HG02981 (cell line): ENCODE results near the gene MSANTD2.

Experiments used
- ATAC-seq: cut with Tn5 transposase; IDR thresholded peaks from one replicate; pipeline ENCODE4 v1.9.1; 2021; ENCODE audit warnings: mild to moderate bottlenecking, moderate library complexity; ENCODE audit not compliant: unreplicated experiment

Gene MSANTD2

DNA sequence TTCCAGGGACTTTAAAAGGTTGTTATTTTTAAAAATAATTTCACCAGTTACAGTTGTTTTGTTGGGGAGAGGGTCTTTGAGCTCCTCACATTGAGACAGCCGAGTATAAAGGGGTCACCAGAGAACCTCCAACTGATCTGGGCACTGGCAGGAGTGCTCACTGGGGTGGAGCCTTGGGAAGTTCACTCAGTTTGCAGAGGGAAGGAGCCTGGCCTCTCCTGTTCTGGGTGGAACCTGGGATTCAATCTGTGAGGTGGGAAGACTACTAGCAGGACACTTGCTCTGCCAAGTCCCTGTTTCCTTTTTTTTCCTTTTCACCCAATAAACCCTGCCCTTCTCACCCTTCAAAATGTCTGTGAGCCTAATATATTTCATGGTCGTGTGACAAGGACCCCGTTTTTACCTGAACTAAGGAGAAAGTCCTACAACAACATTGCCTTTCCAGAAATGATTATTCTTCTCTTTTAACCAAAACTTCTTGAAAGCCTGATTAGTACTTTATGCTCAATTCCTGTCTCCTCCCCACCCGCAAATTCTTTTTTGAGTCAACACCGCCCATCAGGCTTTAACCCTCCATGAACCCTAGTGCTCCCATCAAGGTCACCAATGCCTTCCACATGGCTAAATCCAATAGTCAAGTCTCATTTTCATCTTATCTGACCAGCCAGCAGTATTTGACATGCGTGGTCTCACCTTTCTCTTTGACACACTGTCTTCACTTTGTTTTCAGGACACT, 22.0 kb upstream of the MSANTD2 start:
- ATAC-seq = no peak

DNA sequence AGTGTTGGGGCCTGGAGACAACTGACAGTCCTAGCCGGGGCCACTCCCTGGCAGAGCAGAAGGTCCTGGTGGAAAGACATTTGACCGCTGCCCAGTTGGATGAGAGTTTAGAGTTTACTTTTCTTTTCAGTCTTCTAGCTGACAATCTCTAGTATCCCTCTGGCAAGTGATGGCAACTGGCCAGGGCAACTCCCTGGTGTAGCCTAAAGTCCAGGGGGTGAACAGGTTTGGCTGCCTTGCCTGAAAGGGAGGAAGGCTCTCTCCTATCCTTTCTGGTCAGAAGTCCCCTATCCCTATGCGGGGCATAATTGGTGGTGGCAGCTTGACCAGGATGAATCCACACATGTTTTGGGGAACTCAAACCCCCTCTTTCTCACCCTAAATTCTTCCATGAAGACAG, 16.8 kb upstream of the MSANTD2 start:
- no peak for ATAC-seq

DNA sequence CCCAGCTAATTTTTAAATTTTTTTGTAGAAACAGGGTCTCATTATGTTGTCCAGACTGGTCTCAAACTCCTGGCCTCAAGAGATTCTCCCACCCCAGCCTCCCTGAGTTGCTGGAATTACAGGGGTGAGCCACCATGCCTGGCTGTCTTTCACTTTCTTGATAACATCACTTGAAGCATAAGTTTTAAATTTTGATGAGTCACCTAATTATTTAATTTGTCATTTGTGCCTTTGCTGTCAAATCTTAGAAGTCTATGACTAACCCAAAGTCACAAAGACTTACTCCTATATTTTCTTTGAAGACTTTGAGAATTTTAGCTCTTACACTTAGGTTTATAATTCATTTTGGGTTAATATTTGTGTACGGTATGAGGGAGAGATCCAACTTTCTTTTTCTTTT, 14.5 kb upstream of the MSANTD2 start:
- ATAC-seq = no peak

DNA sequence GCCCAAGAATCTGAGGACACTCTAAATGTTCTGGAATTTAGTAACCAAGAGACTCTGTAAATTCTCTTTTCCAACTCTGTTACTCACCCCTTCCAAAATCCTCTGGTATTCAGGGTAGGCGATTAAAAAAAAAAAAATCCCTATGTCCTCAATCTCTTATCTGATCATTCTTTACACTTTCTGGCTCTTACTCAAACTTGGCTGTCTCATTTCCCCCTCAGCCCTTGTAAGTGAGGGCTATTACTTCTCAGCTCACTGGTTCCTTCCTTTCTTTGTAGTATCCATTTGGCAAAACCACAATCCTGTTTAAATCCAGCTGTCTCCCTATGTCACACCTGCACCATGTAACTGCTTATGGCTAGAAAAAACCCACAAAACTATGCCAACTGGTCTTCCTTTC, 12.7 kb upstream of the MSANTD2 start:
- ATAC-seq = no peak

DNA sequence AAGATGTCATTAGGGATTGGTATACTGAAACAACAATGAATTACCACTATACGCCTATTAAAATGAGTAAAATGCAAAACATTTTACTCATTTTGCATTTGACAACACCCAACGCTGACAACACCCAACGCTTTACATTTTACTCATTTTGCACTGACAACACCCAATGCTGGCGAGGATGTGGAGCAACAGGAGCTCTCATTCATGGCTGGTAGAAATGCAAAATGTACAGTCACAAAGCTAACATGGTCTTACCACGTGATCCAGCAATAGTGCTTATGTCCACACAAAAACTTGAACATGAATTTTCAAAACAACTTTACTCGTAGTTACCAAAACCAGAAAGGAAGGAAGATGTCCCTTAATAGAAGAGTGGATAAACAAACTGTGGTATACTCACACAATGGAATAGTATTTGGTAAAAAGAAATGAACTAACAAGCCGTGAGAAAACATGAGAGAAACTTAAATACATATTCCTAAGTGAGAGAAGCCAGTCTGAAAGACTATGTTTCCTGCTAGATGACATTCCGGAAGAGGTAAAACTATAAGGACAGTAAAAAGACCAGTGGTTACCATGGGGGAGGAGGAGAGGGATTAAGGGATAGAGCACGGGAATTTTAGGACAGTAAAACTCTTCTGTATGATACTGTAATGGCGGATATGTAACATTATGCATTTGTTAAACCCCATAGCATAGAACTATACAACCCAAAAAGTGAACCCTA, 11.4 kb upstream of the MSANTD2 start:
- no peak for ATAC-seq

DNA sequence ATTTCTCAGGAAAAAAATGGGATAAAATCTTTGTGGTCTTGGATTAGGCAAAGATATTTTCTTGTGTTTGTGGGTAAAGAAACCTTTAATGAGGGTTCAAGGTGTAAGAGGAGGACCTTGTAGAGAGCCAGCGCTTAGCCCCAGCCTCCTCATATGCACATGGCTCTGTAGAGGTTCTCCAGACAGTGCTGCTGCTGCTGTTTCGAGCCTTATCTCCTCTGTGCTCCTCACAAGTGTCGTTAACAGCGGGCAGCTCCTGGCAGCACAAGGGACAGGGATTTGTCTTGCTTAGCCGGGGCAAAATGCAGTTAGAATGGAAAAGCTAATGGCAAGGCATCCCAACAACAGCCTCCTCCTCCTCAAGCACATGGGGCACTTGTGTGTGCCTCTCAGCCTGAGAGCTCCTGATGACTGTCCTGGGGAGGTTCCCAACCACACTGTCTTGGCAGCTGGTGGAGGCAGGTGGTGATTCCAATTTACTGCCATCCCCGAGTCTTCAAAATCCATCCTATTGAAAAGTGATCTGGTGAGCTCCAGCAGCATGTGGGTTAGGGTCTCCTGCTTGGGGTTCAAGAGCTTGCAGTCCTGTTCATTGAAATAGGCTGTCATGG, 7.6 kb upstream of the MSANTD2 start:
- no peak for ATAC-seq

DNA sequence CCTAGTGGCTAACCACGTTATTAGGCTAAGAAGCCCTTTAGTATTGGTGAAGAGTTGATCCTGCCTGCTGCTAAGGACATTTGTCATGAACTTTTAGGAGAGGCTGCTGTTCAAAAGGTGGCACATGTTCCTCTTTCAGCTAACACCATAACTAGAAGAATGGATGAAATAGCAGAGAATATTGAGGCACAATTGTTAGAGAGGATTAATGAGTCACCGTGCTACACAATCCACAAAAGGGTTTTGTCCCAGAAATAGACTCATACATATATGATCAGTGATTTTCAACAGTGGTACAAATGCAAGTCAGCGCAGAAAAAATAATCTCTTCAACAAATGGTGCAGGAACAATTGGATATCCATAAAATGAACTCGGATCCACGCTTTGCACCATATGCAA, 7.0 kb upstream of the MSANTD2 start:
- ATAC-seq = no peak

DNA sequence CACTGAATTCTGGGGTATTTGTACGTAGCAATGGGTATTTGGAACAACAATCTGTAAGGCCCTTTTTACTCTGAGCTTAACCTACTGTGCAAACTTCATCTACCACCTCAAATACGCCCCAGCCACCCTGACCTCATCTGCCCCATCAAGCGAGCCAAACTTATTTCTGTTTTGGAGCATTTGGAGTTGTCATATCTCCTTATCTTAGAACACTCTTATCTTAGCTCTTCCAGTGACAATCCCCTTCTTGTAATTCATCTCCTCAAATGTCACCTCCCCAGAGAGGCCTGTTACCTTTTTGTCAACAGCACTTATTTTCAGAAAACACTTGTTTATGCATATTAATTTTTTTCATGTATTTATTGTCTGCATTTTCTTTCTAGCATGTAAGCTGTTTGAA, 4.7 kb upstream of the MSANTD2 start:
- ATAC-seq = no peak

DNA sequence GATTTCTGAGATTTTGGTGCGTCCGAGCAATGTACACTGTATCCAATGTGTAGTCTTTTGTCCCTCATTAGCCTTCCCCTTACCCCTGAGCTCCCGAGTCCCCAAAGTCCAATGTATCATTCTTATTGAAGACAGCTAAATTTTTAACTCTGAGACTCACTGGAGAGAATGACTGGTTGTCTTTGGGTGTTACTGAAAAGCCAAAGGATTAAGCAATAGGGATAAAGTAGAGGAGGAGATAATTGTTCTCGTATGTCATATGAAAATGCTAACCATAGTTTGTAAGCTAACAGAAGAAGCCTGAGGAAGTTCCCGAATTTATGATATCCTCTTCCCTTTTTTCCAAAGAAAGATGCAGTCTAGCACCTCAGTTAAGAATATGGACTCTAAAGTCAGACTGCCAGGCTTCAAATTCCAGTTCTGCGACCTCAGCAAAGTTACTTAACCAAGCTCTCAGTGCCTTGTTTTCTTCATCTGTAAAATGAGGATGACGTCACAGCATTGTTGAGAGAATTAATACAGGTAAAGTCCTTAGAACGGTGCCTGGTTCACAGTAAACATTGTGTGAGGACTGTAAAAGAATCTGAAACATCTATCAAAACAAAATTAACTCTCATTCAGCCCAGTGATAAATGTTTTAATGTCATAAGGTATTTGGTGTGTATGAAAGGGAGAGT, 1.6 kb upstream of the MSANTD2 start:
- ATAC-seq = no peak

DNA sequence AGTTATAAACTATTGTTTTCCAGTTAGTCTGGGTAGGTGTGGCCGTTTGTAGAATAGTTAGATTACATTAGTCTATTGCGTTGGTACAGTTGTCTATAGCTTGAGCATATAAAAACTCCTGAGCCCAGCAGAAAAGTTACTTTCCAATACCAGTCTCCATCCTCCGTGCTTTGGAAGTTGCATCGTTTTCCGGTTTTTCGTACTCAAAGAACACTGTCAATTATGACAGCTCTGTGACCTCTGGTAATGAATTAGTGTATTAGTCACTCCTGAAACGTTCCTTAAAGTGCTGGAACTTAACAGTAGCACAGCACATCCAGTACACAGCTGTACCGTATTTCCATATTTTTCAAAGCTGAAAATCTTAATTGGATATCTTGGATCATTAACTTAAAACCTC, 808 bp upstream of the MSANTD2 start:
- ATAC-seq = no peak

DNA sequence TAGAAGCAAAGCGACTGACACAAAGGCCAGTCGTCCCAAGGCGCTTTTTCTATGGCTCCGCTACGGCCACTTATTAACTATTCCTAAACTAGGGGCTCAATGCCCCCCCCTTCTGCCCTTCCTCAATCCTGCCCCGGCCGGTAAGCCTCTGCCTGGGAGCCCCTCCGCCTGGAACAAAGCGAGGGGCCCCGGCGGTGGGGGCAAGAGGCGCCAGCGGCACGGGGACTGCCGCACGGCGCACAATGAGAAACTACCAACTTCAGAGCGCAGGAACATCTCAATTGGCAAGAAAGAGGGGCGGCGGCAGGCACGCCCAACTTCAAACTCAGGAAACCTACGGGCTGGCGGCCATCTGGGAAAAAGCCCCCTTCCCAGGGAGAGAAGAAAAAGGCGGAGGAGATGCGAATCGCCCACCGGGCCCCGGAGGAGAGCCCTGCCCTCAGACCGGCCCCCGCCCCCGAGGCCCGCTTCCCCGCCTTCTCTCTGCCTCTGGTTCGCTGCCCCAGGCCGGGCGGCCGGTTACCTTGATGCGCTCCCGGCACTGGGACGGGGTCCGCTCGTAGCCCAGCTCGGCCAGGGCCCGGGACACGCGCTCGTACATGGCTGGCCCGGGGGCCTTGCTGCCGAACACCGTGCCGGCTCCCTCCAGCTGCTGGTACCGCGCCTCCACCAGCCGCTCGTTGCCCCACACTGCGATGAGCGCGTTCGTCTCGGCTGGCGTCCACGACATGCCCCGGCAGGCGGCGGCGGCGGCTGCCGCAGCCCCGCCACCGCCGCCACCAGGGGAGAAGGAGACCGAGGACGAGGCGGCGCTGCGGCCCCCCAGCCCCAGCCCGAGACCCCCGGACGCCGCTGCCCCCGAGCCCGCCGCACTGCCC, 619 bp downstream of the MSANTD2 start:
- ATAC-seq = peak; percentile 35

DNA sequence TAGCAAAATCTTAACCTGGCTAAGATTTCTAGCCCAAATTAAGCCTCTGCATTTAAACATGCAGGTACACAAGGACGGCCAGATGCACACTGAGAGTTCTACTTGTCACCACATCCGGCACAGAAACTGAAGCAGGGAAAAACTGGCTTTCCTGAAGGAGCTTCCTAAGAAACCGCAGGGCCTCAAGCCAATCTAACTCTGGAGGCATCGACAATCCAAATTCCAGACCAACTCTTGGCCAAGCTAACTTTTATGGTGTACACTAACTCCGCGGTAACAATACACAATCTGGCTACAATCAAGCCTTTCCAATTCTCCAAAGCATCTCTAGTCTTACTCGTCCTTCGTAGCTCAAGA, 1.2 kb downstream of the MSANTD2 start:
- peak; percentile 23 for ATAC-seq

DNA sequence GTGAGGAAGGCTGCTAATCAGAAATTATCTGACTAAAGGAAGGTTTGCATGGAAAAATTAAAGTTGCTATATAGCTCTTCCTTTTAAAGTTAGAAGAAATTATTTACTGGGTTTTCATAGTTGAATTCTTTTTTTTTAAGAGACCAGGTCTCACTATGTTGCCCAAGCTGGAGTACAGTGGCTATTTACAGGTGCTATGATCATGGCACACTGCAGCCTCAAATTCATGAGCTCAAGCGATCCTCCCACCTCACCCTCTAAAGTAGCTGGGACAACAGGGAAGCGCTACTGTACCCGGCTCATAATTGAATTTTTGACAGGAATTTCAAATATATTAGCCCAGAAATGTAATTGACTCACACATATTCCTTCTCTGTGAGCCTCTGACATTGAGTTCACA, 3.9 kb downstream of the MSANTD2 start:
- ATAC-seq = no peak

DNA sequence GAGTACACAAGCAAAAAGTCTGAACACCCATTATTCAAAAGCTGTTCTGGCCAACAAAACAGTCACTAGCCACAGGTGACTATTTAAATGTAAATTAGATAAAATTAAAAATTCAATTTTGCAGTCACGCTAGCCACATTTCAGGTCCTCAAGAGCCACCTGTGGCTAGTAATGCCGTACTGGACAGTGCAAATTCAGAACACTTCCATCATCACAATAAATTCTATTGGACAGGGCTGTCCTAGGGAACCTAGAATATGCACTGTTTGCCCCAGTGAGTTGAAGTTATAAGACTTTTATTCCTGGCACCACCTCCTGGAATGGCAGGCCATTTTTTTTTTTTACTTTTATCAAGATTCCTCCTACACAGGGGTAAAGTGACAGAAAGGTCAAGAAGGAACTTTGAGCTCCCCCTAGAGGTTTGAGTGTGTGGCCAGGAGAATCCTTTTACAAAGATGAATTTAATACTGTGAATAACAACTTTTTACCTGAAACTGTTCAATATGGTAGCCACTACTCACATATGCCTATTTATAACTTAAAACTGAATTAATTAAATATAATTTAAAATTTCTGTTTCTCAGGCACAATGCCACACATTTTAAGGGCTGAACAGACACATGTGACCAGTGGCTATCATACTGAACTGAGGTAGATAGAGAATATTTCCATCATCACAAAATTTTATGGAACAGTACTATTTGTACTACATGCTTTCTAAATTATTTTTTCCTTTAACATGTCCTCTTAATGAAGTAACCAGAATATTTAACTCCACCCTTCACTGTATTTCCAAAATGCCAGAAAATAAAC, 6.5 kb downstream of the MSANTD2 start:
- peak; percentile 48 for ATAC-seq

DNA sequence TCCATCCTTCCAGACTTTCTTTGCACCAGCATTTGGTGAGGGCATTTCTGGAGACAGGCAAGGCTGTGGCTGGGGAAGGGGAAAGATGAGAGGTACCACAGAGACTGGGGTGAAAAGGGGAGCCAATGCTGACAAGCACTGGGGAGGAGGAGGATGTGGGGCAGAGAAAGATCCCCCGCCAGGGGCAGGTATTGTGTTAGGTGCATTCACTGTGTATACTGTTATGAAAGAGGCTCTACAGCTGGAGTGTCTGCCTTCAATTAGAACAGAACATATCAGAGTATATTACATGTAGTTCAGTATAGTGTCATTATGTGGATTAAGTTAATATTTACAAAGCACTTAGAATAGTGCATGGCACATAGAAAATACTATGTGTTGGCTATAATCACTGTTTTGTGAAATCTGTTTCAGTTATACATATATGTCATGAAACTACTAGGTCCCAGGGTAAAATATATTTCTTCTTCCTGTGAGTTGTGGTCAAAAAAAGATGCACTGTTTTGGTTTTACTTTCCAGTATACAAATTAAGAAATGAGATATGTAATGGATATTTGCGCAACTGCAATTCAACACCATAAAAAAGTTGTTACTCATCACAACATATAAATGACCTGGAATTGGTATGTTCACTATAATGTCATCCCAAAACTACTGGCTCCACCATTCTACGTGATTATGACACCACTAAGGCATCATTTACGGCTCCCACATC, 8.4 kb downstream of the MSANTD2 start:
- ATAC-seq = peak; percentile 83

DNA sequence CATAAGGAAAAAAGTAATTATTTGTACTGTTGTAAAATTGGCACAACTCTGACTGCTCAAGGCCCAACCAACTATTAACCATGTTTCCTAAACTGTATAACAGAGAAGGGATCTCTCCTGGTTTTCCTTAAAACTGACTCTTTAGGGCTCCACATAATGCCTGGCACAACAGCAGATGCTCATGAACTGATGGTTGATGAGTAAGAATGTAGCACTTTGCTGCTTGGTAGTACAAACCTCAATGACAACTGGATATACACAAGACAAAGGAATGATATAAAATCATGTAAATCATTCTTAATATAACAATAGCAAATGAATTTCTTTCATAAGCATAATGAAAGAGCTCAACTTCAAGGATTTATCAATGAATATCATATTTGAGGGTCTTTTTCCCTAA, 11.7 kb downstream of the MSANTD2 start:
- no peak for ATAC-seq

DNA sequence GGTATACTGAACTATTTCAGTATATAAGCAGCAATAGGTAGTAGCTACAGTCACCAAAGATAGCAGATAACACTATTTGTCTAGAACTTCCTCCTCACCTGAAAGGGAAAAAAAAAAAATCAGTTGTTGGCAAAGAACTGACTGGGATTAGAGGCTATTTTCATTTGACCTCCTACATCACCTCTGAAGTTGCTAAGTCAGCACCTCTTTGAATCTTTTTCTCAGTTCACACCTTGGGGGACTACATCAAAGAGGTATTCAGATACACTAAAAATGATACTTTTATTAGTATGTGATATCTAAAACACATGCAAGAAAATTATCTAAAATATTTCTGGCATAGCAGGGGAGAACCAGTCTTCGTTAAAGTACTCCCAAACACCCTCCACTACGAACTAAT, 16.2 kb downstream of the MSANTD2 start:
- ATAC-seq = no peak

DNA sequence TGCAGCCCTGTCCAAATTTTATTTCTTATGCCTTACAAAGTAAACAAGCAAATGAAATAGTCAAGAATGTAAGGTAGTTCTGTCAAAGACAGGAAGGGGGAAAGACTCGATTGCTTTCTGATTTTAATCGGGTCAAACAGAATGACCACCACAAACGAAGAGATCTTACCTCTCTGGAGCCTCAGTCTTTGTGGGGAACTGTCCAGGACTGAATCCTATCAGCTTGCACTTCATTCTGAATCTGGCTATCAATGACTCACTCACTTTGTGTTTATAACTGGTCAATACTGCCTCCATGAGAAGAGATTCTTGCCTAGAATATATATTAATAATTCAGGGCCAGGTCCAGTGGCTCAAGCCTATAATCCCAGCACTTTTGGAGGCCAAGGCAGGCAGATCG, 17.2 kb downstream of the MSANTD2 start:
- ATAC-seq = no peak

DNA sequence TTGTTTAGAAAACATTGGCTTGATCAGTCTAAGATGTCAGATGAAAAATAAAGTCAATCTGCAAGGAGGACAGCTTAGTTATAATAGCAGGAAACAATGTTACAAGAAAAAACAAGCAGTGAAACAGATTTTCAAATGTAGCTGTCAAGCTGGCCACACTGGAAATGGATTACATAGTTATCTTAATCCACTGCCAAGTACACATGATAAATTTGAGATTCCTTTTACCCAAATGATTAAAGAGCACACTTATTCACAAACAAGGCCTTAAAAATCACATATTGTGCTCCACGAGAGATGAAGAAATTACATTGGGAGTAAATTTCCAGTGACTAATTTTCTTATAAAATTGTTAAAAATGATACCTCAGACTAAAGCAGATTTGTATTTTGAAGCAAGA, 20.6 kb downstream of the MSANTD2 start:
- no peak for ATAC-seq
